ENCODE results near the gene CADM1. TPM values are rescaled to one million over a fixed set of nuclear protein-coding genes. Genes with fewer than 3 reads are reported as not detected.

The CADM1 gene
- total and polyA plus RNA-seq, 7 donors, result 0.69 to 25.2 (median 15.6) TPM

GRCh38 chr11:115302946-115303703 is 201.1 kb downstream of the CADM1 start:
- no peak for TF ChIP-seq EP300 (IDR thresholded peaks at IDR 0.05)
- TF ChIP-seq, protein P1, sequence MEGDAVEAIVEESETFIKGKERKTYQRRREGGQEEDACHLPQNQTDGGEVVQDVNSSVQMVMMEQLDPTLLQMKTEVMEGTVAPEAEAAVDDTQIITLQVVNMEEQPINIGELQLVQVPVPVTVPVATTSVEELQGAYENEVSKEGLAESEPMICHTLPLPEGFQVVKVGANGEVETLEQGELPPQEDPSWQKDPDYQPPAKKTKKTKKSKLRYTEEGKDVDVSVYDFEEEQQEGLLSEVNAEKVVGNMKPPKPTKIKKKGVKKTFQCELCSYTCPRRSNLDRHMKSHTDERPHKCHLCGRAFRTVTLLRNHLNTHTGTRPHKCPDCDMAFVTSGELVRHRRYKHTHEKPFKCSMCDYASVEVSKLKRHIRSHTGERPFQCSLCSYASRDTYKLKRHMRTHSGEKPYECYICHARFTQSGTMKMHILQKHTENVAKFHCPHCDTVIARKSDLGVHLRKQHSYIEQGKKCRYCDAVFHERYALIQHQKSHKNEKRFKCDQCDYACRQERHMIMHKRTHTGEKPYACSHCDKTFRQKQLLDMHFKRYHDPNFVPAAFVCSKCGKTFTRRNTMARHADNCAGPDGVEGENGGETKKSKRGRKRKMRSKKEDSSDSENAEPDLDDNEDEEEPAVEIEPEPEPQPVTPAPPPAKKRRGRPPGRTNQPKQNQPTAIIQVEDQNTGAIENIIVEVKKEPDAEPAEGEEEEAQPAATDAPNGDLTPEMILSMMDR (IDR thresholded peaks at IDR 0.05), result no peak
- TF ChIP-seq POLR2AphosphoS5 (IDR thresholded peaks at IDR 0.05), result no peak
- no peak for TF ChIP-seq POLR2A (IDR thresholded peaks at IDR 0.05)
- intact Hi-C loops (cut with DNase I), result no loop called here
- Histone ChIP-seq H3K9me3 (no peaks in the 10 kb centered on the region), H3K27me3 (no peaks in the 10 kb centered on the region), H3K27ac (no peak overlapping the region), H3K4me3 (no peak overlapping the region), H3K4me1 (no peaks in the 10 kb centered on the region), H3K36me3 (no peaks in the 10 kb centered on the region)
- no peak for DNase-seq
- WGBS, 2 donors, result 16 to 54% methylated on average over 5 of the region's 5 CpGs

GRCh38 chr11:115300660-115301428 is 203.4 kb downstream of the CADM1 start:
- DNase-seq, result no peak
- intact Hi-C loops (cut with DNase I), result no loop called here
- Histone ChIP-seq H3K9me3 (no peaks in the 10 kb centered on the region), H3K27ac (no peak overlapping the region), H3K36me3 (no peaks in the 10 kb centered on the region), H3K4me1 (no peaks in the 10 kb centered on the region), H3K4me3 (no peak overlapping the region), H3K27me3 (no peaks in the 10 kb centered on the region)
- TF ChIP-seq POLR2AphosphoS5 (IDR thresholded peaks at IDR 0.05), result no peak
- WGBS, 2 donors, result 78 to 84% methylated on average over 5 of the region's 5 CpGs

- H3K4me1 ChIP-seq, result no peaks in the 10 kb centered on the region
- H3K9me3 ChIP-seq, result no peaks in the 10 kb centered on the region
- no peak for TF ChIP-seq POLR2AphosphoS5 (IDR thresholded peaks at IDR 0.05)
- TF ChIP-seq, protein P1 (IDR thresholded peaks at IDR 0.05), result no peak
- TF ChIP-seq POLR2A (IDR thresholded peaks at IDR 0.05), result no peak
- TF ChIP-seq EP300 (IDR thresholded peaks at IDR 0.05), result no peak
- no peak overlapping the region for H3K27ac ChIP-seq
- 79 to 84% methylated on average over 8 of the region's 8 CpGs for WGBS, 2 donors
- H3K27me3 ChIP-seq, result no peaks in the 10 kb centered on the region
- no peak for DNase-seq
- no peak overlapping the region for H3K4me3 ChIP-seq
- intact Hi-C loops (cut with DNase I), result no loop called here
- H3K36me3 ChIP-seq, result no peaks in the 10 kb centered on the region
Observed at GRCh38 chr11:115298300-115299012, 205.8 kb downstream of the CADM1 start.

DNA sequence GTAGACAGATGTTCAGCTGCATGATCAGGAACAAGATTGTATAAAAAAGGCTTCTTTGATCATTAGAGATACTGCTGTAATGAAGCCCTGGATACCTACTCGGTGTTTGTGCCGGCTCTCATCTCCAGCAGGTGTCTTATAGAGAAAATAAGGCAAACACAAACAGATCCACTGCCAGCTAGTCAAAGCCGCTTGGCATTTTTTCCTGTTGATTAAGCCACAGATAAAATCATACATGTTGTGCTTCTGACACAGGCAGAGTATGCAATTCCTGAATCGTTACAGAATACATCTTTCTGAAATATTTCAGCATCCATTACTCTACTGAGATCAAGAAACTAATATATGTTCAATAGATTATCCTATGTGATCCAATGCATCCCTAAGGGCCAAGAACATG is 206.9 kb downstream of the CADM1 start:
- Histone ChIP-seq H3K9me3 (no peaks in the 10 kb centered on the region), H3K27me3 (no peaks in the 10 kb centered on the region), H3K27ac (no peak overlapping the region), H3K4me1 (no peaks in the 10 kb centered on the region), H3K4me3 (no peak overlapping the region), H3K36me3 (no peaks in the 10 kb centered on the region)
- intact Hi-C loops (cut with DNase I), result no loop called here
- 82 to 88% methylated on average over 4 of the region's 4 CpGs for WGBS, 2 donors
- no peak for DNase-seq
- TF ChIP-seq, protein P1 (IDR thresholded peaks at IDR 0.05), result no peak
- no peak for TF ChIP-seq POLR2A (IDR thresholded peaks at IDR 0.05)
- TF ChIP-seq EP300 (IDR thresholded peaks at IDR 0.05), result no peak
- no peak for TF ChIP-seq POLR2AphosphoS5 (IDR thresholded peaks at IDR 0.05)

- intact Hi-C loops (cut with DNase I), result no loop called here
- TF ChIP-seq POLR2A (IDR thresholded peaks at IDR 0.05) (no peak), EP300 (IDR thresholded peaks at IDR 0.05) (no peak), POLR2AphosphoS5 (IDR thresholded peaks at IDR 0.05) (no peak)
- TF ChIP-seq, protein P1 (IDR thresholded peaks at IDR 0.05), result no peak
- no peak overlapping the region for H3K27ac ChIP-seq
Observed at GRCh38 chr11:115291325-115291724, 212.9 kb downstream of the CADM1 start.

More at GRCh38 chr11:115291325-115291724, 212.9 kb downstream of the CADM1 start:
- Histone ChIP-seq H3K4me3 (no peak overlapping the region), H3K27me3 (no peaks in the 10 kb centered on the region), H3K9me3 (no peaks in the 10 kb centered on the region), H3K4me1 (no peaks in the 10 kb centered on the region), H3K36me3 (no peaks in the 10 kb centered on the region)
- no peak for DNase-seq
- whole genome bisulfite sequencing, 2 donors, result 81 to 84% methylated on average over 3 of the region's 3 CpGs
